ENCODE measurements around the gene PELO.

DNA sequence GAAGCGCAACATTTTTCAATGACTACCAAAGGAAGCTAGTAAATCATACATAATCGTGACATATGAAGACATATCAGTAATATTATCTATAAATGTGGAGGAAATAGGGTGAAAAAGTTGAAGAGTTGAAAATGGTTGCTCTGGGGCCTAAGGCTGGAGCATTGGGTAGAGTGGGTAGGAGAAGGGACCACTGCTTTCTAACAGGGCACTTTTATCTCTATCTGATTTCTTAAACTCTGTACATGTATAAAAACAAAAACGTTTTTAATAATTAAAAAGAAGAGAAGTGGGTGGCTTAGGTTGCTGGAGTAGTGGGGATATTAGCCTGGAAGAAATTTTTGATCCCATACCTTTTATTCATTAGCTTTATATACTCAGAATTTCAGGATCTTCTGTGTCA is 44.2 kb upstream of the PELO start:
- TF ChIP-seq, protein P1, sequence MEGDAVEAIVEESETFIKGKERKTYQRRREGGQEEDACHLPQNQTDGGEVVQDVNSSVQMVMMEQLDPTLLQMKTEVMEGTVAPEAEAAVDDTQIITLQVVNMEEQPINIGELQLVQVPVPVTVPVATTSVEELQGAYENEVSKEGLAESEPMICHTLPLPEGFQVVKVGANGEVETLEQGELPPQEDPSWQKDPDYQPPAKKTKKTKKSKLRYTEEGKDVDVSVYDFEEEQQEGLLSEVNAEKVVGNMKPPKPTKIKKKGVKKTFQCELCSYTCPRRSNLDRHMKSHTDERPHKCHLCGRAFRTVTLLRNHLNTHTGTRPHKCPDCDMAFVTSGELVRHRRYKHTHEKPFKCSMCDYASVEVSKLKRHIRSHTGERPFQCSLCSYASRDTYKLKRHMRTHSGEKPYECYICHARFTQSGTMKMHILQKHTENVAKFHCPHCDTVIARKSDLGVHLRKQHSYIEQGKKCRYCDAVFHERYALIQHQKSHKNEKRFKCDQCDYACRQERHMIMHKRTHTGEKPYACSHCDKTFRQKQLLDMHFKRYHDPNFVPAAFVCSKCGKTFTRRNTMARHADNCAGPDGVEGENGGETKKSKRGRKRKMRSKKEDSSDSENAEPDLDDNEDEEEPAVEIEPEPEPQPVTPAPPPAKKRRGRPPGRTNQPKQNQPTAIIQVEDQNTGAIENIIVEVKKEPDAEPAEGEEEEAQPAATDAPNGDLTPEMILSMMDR (IDR thresholded peaks at IDR 0.05) = no peak
- no peak for TF ChIP-seq POLR2A (IDR thresholded peaks at IDR 0.05)
